Measurements from ENCODE around the gene CDK18. TPM values are rescaled to one million over a fixed set of nuclear protein-coding genes. Genes with fewer than 3 reads are reported as not detected.

The CDK18 gene
- polyA plus RNA-seq, 1 donor from 2014 or later: 0.95 TPM

DNA sequence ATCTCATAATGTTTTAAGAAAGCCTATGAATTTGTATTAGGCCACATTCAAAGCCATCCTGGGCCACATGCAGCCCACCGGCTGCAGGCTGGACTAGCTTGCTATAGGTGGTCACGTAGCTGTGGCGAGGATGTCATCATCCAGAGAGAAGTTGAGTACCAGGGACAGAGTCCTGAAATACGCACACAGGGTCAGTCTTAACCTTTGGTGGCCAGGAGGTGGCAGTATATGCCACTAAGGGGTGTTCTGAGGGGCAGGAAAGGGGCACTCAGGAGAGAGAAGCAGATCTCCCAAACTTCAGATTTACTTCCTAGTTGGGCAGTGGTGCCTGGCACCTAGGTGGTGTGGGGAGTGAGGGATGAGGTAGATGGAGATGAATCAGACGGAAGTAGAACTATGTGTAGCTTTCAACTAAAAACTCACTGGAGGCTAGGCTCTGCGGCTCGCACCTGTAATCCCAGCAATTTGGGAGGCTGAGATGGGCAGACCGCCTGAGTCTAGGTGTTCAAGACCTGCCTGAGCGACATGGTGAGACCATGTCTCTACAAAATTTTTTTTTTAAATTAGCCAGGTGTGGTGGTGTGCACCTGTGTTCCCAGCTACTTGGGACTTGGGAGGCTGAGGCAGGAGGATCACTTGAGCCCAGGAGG is 16.3 kb upstream of the CDK18 start:
- peaks cover 5 to 13% (median 6%) of the 10 kb centered on the region in 3 donors for H3K4me1 Mint-ChIP-seq
- no peak overlapping the region for H3K27ac Mint-ChIP-seq
- H3K36me3 Mint-ChIP-seq: peaks cover 1% of the 10 kb centered on the region
- peaks cover 26% of the 10 kb centered on the region for H3K27me3 Mint-ChIP-seq
- no peaks in the 10 kb centered on the region for H3K9me3 Mint-ChIP-seq
- H3K4me3 Mint-ChIP-seq: no peak overlapping the region

DNA sequence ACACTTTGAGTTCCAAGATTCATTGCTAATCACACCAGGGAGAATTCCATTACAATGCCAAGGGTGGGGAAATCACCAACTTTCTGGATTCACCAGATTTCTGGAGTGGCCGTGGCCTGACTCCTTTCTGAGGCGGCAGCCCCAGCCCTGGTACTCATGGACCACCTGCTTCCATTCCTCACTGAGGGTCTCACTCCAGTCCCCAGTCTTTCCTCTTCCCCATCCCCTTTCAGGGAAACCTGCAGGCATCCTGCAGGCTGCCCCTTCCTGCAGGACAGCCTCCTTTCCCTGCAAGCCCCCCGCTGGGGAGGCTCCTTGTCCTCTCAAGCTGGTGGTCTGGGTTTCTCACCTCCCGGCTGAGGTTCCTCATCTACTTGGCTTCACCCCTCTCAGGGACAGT is 12.7 kb upstream of the CDK18 start:
- H3K27me3 Mint-ChIP-seq: peaks cover 30% of the 10 kb centered on the region
- no peaks in the 10 kb centered on the region for H3K9me3 Mint-ChIP-seq
- H3K27ac Mint-ChIP-seq: peak overlapping the region in 1 of 3 donors; percentile 13
- H3K4me1 Mint-ChIP-seq: peaks cover 0 to 1% (median 0%) of the 10 kb centered on the region in 3 donors
- H3K4me3 Mint-ChIP-seq: no peak overlapping the region
- H3K36me3 Mint-ChIP-seq: no peaks in the 10 kb centered on the region

DNA sequence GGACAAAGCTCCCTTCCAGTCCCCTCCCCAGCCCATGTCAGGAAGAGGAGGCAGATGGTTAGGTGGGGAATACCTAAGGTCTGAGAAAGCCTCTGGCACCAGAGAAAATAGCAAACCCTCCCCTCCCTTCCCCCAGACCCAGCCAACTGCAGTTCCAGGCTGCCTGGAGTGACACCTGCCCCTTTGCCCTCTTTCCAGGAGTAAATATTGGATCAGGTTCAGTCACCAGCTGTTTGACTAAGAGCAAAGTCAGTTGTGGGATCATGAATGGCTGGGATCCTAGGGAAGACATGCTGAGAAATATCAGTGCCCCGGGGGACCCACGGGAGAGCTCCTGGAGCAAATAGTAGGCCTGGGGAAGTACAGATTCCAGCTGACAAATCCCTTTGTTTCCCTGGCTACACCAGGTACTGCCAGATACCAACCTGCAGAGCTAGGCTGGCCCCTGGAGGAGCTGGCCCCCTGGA is 12.2 kb upstream of the CDK18 start:
- H3K4me3 Mint-ChIP-seq: no peak overlapping the region
- H3K36me3 Mint-ChIP-seq: no peaks in the 10 kb centered on the region
- H3K27ac Mint-ChIP-seq: no peak overlapping the region
- H3K9me3 Mint-ChIP-seq: no peaks in the 10 kb centered on the region
- H3K27me3 Mint-ChIP-seq: peaks cover 29% of the 10 kb centered on the region
- peaks cover 0 to 1% (median 0%) of the 10 kb centered on the region in 3 donors for H3K4me1 Mint-ChIP-seq

DNA sequence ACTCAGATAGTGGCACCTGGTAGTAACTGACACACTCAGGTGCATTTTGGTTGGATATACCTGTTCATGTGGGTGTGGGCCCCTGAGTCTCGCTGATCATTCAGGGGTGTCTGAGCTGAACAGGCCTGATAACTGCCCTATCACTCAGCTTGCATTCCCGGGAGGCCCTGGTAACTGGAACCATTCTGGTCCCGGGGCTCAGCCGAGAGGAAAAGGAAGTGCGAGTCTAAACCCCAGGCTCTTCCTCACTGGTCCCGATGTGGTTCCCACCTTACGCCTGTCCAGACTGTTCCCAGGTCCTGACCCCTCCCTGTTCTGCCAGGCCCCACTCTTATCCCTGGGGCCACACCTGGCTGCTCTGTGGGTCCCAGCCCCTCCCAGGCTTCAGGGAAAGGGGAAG is 11.7 kb upstream of the CDK18 start:
- peaks cover 30% of the 10 kb centered on the region for H3K27me3 Mint-ChIP-seq
- H3K4me1 Mint-ChIP-seq: peaks cover 0 to 1% (median 0%) of the 10 kb centered on the region in 3 donors
- H3K27ac Mint-ChIP-seq: no peak overlapping the region
- no peak overlapping the region for H3K4me3 Mint-ChIP-seq
- no peaks in the 10 kb centered on the region for H3K9me3 Mint-ChIP-seq
- H3K36me3 Mint-ChIP-seq: no peaks in the 10 kb centered on the region

DNA sequence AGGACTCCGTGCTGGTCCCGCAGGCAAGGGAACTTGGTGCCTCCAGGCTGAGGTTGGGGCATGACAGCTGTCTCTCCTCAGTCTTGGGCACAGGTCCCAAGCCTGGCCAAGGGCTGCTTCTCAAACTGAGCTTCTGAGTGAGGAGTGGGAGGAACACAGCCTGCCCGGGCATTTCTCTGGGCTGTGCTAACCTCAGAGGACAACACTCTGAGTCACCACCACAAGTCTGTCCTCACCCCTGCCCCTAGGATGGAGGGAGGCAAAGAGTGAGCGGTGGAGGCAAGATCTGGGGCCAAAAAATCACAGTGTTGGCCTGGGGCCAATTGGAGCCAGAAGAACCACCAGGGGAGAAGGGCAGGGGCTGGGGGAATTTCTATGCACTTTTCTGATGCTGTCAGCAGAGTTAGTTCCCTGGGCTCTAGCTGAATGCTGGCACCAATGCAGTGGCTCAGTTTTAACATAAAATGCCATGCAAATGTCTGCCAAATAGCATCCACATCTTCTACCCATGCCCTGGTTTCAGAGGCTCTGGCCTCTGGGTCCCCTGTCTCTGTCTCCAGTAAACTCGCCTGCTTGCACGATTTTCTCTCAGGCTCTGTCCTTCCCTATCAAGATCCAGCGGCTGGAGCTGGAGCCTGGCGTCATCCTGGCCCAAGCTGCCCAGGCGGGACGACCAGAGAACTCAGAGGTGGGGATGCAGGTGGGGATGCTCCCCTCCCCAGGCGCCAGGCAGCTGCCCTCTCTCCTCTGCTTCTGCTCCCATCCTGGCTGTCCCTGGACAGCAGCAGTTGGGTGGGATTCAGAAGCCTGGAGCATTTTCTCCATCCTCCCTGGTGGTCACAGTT is 11.0 kb upstream of the CDK18 start:
- no peaks in the 10 kb centered on the region for H3K36me3 Mint-ChIP-seq
- no peaks in the 10 kb centered on the region for H3K9me3 Mint-ChIP-seq
- peaks cover 25% of the 10 kb centered on the region for H3K27me3 Mint-ChIP-seq
- no peak overlapping the region for H3K27ac Mint-ChIP-seq
- H3K4me3 Mint-ChIP-seq: no peak overlapping the region
- H3K4me1 Mint-ChIP-seq: no peaks in the 10 kb centered on the region

DNA sequence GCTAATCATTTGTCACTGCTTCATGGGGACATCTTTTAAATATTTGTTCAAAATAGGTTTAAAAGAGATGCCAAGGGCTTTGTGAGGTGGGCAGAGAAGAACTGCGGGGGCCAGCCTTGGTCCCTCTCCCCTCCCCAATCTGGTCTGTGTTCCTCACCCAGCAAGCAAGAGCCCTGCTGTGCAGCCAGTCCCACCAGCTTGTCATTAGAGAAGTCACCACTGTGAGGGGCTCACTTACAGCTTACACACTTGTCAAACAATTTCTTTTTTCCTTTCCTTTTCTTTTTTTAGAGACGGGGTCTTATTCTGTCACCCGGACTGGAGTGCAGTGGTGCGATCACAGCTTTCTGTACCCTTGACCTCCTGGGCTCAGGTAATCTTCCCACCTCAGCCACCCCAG is 10.4 kb upstream of the CDK18 start:
- H3K36me3 Mint-ChIP-seq: no peaks in the 10 kb centered on the region
- H3K4me1 Mint-ChIP-seq: no peaks in the 10 kb centered on the region
- H3K9me3 Mint-ChIP-seq: no peaks in the 10 kb centered on the region
- no peak overlapping the region for H3K27ac Mint-ChIP-seq
- H3K27me3 Mint-ChIP-seq: peaks cover 25% of the 10 kb centered on the region
- H3K4me3 Mint-ChIP-seq: no peak overlapping the region

DNA sequence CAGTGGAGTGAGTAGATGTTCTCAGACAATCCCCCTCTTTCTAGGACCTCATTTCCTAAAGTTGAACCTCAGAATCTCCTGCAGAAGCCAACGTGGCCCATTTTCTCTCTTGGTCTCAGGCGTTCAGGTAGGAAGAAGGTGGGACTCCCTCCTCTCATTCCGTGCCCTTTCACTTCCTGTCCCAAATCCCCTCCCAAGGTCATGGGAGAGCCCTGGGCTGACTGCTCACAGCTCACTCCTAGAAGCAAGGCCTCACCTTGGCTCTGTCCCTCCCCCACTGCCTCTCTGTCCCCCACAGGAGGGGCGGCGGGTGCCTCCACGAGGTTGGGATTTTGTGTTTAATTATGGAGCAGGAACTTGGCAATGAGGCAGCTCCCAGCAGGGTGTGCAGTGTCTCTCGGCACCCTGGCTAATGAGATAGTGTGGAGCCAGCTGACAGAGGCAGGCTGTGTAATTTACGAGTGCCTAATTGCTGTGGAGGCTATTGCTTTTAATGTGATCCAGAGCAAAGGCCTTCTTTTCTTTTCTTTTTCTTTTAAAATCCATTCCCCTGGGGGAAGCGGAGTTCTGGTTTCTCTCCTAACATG is 9.1 kb upstream of the CDK18 start:
- no peak overlapping the region for H3K4me3 Mint-ChIP-seq
- no peaks in the 10 kb centered on the region for H3K9me3 Mint-ChIP-seq
- peaks cover 21% of the 10 kb centered on the region for H3K27me3 Mint-ChIP-seq
- H3K36me3 Mint-ChIP-seq: no peaks in the 10 kb centered on the region
- no peaks in the 10 kb centered on the region for H3K4me1 Mint-ChIP-seq
- H3K27ac Mint-ChIP-seq: no peak overlapping the region

DNA sequence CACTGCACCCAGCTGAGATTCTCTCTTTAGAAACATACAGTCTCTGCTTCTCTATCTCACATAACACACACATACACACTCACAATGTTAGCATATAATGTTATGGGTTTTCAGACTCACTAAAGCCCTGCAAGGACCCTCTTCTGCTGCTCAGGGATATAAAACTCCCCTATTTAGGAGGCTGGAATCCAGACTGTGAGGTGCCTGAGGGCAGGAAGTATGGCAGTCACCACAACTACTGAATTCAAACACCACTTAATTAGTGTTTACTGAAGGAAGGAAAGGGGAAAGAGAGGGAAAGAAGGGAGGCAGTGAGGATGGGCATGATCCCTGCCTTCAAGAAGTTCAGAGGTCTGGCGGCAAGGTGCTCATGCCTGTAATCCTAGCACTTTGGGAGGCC is 7.8 kb upstream of the CDK18 start:
- no peak overlapping the region for H3K4me3 Mint-ChIP-seq
- H3K27ac Mint-ChIP-seq: no peak overlapping the region
- H3K27me3 Mint-ChIP-seq: peaks cover 19% of the 10 kb centered on the region
- no peaks in the 10 kb centered on the region for H3K36me3 Mint-ChIP-seq
- no peaks in the 10 kb centered on the region for H3K9me3 Mint-ChIP-seq
- H3K4me1 Mint-ChIP-seq: no peaks in the 10 kb centered on the region

DNA sequence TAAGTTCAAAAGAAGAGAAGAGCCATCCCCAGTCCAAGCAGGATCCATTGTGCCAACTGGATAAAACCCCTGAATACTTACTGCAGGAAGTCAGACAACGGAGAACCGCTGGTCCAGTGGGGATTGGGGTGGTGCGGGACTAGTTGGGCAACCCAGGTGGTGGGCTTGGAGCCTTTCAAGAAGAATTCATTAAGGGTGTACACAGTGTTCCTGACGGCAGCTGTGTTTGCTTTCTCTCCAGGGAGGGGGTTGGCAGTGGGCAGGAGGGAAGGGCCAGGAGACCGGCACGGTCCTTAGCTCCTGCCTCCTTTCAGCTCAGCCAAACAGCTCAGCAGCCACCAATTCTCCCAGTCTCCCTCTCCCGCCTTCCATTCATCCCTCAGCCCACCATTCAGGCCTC is 7.1 kb upstream of the CDK18 start:
- no peaks in the 10 kb centered on the region for H3K9me3 Mint-ChIP-seq
- no peaks in the 10 kb centered on the region for H3K36me3 Mint-ChIP-seq
- no peak overlapping the region for H3K27ac Mint-ChIP-seq
- H3K4me3 Mint-ChIP-seq: no peak overlapping the region
- H3K4me1 Mint-ChIP-seq: no peaks in the 10 kb centered on the region
- peaks cover 15% of the 10 kb centered on the region for H3K27me3 Mint-ChIP-seq

DNA sequence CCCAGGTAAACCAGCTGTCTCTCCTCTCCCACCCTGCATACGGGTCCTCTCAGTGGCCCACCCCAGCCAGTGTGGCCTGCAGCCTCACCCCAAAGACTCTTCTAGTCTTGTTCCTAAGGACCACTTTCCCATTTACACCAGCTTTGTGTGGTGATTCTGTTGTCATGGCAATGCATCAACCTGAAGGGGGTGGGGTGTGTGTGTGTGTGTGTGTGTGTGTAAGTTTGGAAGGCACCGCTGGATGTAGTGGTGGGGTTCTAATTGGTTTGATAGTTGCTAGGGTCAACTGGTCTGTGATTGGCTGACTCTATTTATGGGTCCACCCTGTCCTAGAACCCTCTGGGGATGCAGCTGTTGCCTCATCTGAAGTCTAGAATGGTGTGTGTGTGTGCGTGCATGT is 4.7 kb upstream of the CDK18 start:
- Mint-ChIP-seq H3K27ac (no peak overlapping the region), H3K9me3 (no peaks in the 10 kb centered on the region), H3K27me3 (peaks cover 9% of the 10 kb centered on the region), H3K4me3 (no peak overlapping the region), H3K36me3 (no peaks in the 10 kb centered on the region), H3K4me1 (peaks cover 0 to 4% (median 2%) of the 10 kb centered on the region in 3 donors)

DNA sequence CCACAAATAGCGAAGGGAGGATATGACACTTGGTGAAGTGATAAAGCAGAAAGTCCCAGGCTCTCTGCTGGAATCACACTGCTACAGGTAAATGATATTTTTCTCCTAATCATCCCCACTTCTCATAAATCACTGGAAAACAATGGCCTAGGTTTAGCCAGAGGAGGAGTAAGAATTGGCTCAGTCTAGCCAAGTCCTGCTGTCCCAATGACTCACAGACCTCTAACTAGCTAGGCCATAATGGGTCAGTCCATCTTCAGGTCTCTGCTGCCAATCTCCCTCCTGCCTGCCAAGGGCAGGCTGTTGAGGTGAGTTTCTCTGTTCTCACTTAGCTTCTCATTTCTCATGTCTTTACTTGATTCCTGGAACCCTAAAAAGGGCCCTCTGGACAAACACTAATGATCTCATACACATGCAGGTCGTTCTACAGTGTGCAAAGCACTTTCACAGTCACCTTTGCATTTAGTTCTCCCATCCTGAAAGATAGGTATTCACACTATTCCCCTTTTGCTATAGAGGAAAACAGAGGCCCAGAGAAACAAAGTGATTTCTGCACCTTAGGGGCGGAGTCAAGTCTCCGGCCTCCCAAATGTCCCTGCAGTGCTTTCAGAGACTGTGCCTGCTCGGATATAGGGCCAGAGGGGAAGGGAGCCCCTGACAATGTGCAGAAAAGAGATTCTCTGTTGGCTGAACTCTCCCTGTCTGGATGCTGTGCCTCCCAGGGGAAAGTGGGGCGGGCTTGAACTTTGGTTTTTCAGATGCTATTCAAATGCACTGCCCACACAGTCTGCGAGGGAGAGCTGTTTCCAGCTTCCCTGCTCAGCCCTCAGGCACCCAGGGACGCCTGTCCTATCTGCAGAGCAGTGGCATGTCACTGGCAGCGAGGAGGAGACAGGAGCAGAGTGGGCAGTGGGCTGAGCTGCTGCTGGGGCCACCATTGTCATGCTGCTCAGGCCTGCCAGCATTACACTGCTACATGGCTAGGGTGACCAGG is 3.9 kb upstream of the CDK18 start:
- Mint-ChIP-seq H3K4me1 (peaks cover 0 to 7% (median 6%) of the 10 kb centered on the region in 3 donors), H3K4me3 (no peak overlapping the region), H3K36me3 (no peaks in the 10 kb centered on the region), H3K9me3 (no peaks in the 10 kb centered on the region), H3K27ac (no peak overlapping the region), H3K27me3 (peaks cover 7% of the 10 kb centered on the region)

DNA sequence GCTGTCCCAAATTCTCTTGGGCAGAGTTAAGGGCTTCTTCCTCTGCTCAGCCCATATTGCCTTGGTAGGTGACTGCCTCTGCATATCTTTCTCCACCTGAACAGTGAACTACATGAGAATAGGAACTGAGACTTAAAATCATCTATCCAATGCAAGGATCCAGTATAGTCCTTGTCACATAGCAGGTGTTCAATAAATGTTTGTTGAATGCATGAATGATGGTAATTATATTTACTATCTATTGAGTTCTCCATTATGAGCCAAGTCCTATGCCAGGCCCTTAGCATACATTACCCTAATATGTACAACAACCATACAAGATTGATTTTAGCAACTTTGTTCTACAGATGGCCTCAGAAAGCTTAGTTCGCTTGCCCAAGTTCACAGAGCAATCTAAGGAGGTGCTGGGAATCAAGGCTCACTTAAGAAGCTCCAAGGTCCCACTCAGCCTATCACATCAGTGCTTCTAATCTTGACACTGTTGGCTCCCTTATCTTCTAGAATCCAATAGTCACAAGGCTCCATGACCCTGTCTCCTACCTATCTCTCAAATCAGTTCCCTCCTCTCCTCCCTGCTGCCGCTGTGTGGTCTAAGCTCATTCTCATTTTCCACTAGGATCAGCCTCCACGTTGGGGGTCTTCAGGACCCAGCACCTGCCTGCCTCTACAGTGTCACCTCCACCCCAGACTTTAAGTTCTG is 2.2 kb upstream of the CDK18 start:
- H3K4me3 Mint-ChIP-seq: no peak overlapping the region
- H3K27me3 Mint-ChIP-seq: peaks cover 8% of the 10 kb centered on the region
- H3K27ac Mint-ChIP-seq: peak overlapping the region in 1 of 3 donors; percentile 59
- H3K4me1 Mint-ChIP-seq: peaks cover 0 to 9% (median 9%) of the 10 kb centered on the region in 3 donors
- H3K36me3 Mint-ChIP-seq: no peaks in the 10 kb centered on the region
- H3K9me3 Mint-ChIP-seq: peaks cover 0 to 1% (median 0%) of the 10 kb centered on the region in 3 donors

DNA sequence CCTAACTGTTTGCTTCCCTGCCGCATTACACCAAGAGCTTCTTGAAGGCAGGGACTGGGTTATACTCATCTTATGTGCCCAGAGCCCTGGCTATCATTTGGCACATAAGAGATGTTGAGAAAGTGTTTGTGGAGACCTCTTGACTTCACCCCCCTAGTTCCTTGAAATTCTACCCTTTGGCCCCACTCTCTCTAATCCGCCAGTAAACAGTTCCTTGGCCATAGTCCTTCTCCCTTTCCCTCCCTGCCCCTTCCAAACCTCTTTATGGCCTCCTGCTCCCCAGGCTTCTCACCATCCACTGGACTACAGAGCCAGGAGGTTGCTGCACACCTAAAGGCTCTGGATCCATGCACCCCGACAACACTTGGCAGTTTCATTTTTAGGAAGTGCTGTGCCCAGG is 1.5 kb upstream of the CDK18 start:
- Mint-ChIP-seq H3K36me3 (no peaks in the 10 kb centered on the region), H3K4me3 (peak overlapping the region in 2 of 4 donors; percentile 41 to 62), H3K27ac (no peak overlapping the region), H3K27me3 (peaks cover 7% of the 10 kb centered on the region), H3K4me1 (peaks cover 0 to 9% (median 9%) of the 10 kb centered on the region in 3 donors), H3K9me3 (peaks cover 0 to 1% (median 0%) of the 10 kb centered on the region in 3 donors)
